ENCODE data around the gene GALC.

The GALC gene

GRCh38 chr14:88003425-88003824, 10.4 kb upstream of the GALC start:
- TF ChIP-seq, protein P1, sequence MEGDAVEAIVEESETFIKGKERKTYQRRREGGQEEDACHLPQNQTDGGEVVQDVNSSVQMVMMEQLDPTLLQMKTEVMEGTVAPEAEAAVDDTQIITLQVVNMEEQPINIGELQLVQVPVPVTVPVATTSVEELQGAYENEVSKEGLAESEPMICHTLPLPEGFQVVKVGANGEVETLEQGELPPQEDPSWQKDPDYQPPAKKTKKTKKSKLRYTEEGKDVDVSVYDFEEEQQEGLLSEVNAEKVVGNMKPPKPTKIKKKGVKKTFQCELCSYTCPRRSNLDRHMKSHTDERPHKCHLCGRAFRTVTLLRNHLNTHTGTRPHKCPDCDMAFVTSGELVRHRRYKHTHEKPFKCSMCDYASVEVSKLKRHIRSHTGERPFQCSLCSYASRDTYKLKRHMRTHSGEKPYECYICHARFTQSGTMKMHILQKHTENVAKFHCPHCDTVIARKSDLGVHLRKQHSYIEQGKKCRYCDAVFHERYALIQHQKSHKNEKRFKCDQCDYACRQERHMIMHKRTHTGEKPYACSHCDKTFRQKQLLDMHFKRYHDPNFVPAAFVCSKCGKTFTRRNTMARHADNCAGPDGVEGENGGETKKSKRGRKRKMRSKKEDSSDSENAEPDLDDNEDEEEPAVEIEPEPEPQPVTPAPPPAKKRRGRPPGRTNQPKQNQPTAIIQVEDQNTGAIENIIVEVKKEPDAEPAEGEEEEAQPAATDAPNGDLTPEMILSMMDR (IDR thresholded peaks at IDR 0.05; ENCODE audit: control extremely low read depth, extremely low read depth, low read depth, missing control alignments) = no peak
- ChIA-PET CTCF (interaction anchor here (1.5 to 2.4 kb wide), 3 partner anchors 10 to 58 kb away, joined by 4 to 11 read pairs (median 8); partner anchors contain the start of gene GALC), POLR2A (no interaction called here)
- no peak for DNase-seq (ENCODE audit: extremely low spot score)

- TF ChIP-seq, protein P1 (IDR thresholded peaks at IDR 0.05; ENCODE audit: control extremely low read depth, extremely low read depth, low read depth, missing control alignments) = no peak
- ChIA-PET POLR2A (no interaction called here), CTCF (interaction anchor here (1.0 to 2.4 kb wide), 3 partner anchors 10 to 57 kb away, joined by 3 to 11 read pairs (median 8); partner anchors contain the start of gene GALC)
- no peak for DNase-seq (ENCODE audit: extremely low spot score)
Observed at GRCh38 chr14:88002421-88003075, 9.6 kb upstream of the GALC start.

- DNase-seq (ENCODE audit: extremely low spot score) = no peak
- TF ChIP-seq, protein P1 (IDR thresholded peaks at IDR 0.05; ENCODE audit: control extremely low read depth, extremely low read depth, low read depth, missing control alignments) = no peak
- ChIA-PET CTCF (interaction anchor here (1.0 kb wide), 1 partner anchor 15 kb away, joined by 3 read pairs; no protein-coding TSS in a partner anchor), POLR2A (no interaction called here)
Observed at GRCh38 chr14:87999277-87999676, 6.3 kb upstream of the GALC start.

GRCh38 chr14:87998482-87998881, 5.5 kb upstream of the GALC start:
- TF ChIP-seq, protein P1 (IDR thresholded peaks at IDR 0.05; ENCODE audit: control extremely low read depth, extremely low read depth, low read depth, missing control alignments) = no peak
- POLR2A ChIA-PET = no interaction called here
- CTCF ChIA-PET = no interaction called here
- no peak for DNase-seq (ENCODE audit: extremely low spot score)

DNA sequence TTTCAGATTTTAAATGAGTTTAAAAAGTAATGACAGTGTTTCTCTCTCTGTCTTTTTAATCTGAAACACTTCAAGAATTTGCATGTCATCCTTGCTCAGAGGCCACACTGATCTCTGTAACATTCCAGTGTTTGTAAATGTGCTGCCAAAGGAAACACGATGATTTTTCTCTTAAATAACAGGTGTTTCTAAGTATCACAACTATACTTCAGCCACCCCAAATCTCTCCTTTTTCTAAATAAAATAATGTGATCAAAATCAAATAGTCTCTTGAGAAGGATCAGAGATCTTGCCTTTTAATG, 3.3 kb upstream of the GALC start:
- ChIA-PET POLR2A (no interaction called here), CTCF (interaction anchor here (1.6 to 2.4 kb wide), 4 partner anchors 10 to 51 kb away, joined by 3 to 16 read pairs (median 10); partner anchors contain the start of gene GPR65)
- DNase-seq (ENCODE audit: extremely low spot score) = no peak
- TF ChIP-seq, protein P1 (IDR thresholded peaks at IDR 0.05; ENCODE audit: control extremely low read depth, extremely low read depth, low read depth, missing control alignments) = no peak

GRCh38 chr14:87995500-87996290, 2.7 kb upstream of the GALC start:
- CTCF ChIA-PET = interaction anchor here (1.0 to 2.4 kb wide), 7 partner anchors 8 to 60 kb away, joined by 3 to 16 read pairs (median 4); partner anchors contain the start of gene GPR65
- TF ChIP-seq, protein P1 (IDR thresholded peaks at IDR 0.05; ENCODE audit: control extremely low read depth, extremely low read depth, low read depth, missing control alignments) = no peak

More at GRCh38 chr14:87995500-87996290, 2.7 kb upstream of the GALC start:
- DNase-seq (ENCODE audit: extremely low spot score) = no peak
- POLR2A ChIA-PET = interaction anchor here (0.8 to 1.4 kb wide), 2 partner anchors 9 to 43 kb away, joined by 3 to 6 read pairs; partner anchors contain the start of gene GPR65

Measured in GM10248 (cell line).